Activated B cell treated with CpG ODN at 0.5 μM for 24 hours (primary cell): ENCODE measurements around the gene PCSK5. TPM values are rescaled to one million over a fixed set of nuclear protein-coding genes. Genes with fewer than 3 reads are reported as not detected.

Experiments used
- ATAC-seq: fragments of 200-7000 bp; cut with Tn5 transposase; one replicate; pipeline ENCODE4 v1.10.0; 2021; ENCODE audit warnings: low read depth, mild to moderate bottlenecking, moderate library complexity
- CTCF ChIA-PET: fragments of 350-600 bp; sonication (Branson Sonifier 250); formaldehyde crosslinking; loops from one replicate; lab custom pipeline; 2021; ENCODE audit warnings: antibody characterized with exemption; lab: Charles Lee
- POLR2A ChIA-PET: fragments of 350-600 bp; sonication (Branson Sonifier 250); formaldehyde crosslinking; loops from one replicate; lab custom pipeline; 2021; ENCODE audit warnings: antibody characterized with exemption; lab: Charles Lee
- DNase-seq: peaks from one replicate; pipeline ENCODE4 v3.0.0; 2022
- H3K27ac Mint-ChIP-seq: one replicate; pipeline ENCODE4 v1.8.0; 2020; ENCODE audit warnings: mixed read lengths
- H3K27me3 Mint-ChIP-seq: one replicate; pipeline ENCODE4 v1.8.0; 2021; ENCODE audit warnings: mixed read lengths
- H3K36me3 Mint-ChIP-seq: one replicate; pipeline ENCODE4 v1.8.0; 2021; ENCODE audit warnings: low read depth, mixed read lengths
- H3K4me1 Mint-ChIP-seq: one replicate; pipeline ENCODE4 v1.8.0; 2021; ENCODE audit warnings: mixed read lengths
- H3K4me3 Mint-ChIP-seq: one replicate; pipeline ENCODE4 v1.8.0; 2020; ENCODE audit warnings: mild to moderate bottlenecking, mixed read lengths
- H3K9me3 Mint-ChIP-seq: one replicate; pipeline ENCODE4 v1.8.0; 2020; ENCODE audit warnings: mixed read lengths
- CTCF ChIP-seq: fragments of 200-600 bp; IDR thresholded peaks from one replicate; pipeline ENCODE4 v1.8.0; 2022; ENCODE audit warnings: antibody characterized with exemption, mild to moderate bottlenecking
- intact Hi-C: fragments of 100-400 bp; cut with micrococcal nuclease; formaldehyde crosslinking; loops from one replicate; pipeline ENCODE4 v1.15.1; 2024
- total RNA-seq: library from RNA; stranded (reverse); gene quantifications from 2 replicates; pipeline ENCODE4 v1.2.3, GENCODE V29; 2022

The PCSK5 gene
- total RNA-seq, 1 donor from 2014 or later = not detected

GRCh38 chr9:76095585-76095984, 205.1 kb downstream of the PCSK5 start:
- no peak for ATAC-seq
- Mint-ChIP-seq H3K9me3 (no peaks in the 10 kb centered on the region), H3K27ac (no peak overlapping the region), H3K36me3 (no peaks in the 10 kb centered on the region), H3K4me3 (no peak overlapping the region), H3K27me3 (no peaks in the 10 kb centered on the region), H3K4me1 (no peaks in the 10 kb centered on the region)
- CTCF ChIA-PET = no interaction called here
- POLR2A ChIA-PET = no interaction called here
- no peak for DNase-seq
- intact Hi-C loops = no loop called here
- no peak for TF ChIP-seq CTCF

DNA sequence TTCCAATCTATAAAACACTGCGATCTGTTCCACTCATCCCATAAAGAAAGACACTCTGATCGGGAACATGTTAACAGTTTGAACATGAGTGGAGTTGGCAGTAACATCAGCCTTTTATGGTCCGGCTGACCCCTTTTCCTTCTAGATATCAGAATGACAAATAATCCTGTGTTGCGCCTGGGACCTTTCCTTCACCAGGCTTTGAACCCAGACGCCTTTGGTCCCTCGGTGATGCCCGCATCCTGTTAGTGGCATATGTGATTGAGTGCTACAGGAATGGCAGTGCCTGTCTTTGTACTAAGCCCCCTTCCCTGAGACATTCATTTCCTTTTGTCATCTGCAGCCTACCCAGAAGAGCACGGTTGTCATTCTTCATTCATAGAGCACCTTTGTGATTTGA, 209.0 kb downstream of the PCSK5 start:
- CTCF ChIA-PET = no interaction called here
- DNase-seq = no peak
- TF ChIP-seq CTCF = no peak
- POLR2A ChIA-PET = no interaction called here
- Mint-ChIP-seq H3K9me3 (no peaks in the 10 kb centered on the region), H3K4me3 (no peak overlapping the region), H3K4me1 (no peaks in the 10 kb centered on the region), H3K36me3 (no peaks in the 10 kb centered on the region), H3K27ac (no peak overlapping the region), H3K27me3 (peaks cover 3% of the 10 kb centered on the region)
- intact Hi-C loops = no loop called here
- no peak for ATAC-seq

DNA sequence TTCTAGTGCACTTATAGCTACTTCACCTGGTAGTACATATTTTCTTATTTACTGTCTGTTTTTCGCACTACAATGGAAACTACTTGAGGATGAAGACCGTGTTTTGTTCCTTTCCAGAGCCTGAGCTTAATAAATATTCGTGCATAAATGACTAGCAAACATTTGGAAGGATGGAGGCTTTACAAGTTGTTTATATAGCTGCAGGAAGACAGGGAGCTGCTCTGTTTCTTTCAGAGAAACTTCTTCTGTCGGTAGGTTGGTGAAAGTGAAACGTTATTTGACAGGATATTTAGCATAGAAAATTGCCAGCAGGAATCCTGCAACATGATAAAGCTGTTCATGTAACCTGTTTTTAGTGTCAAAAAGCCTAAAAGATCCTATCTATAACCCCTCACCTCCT, 210.6 kb downstream of the PCSK5 start:
- H3K9me3 Mint-ChIP-seq = no peaks in the 10 kb centered on the region
- no peak overlapping the region for H3K27ac Mint-ChIP-seq
- intact Hi-C loops = no loop called here
- peaks cover 3% of the 10 kb centered on the region for H3K27me3 Mint-ChIP-seq
- H3K4me1 Mint-ChIP-seq = no peaks in the 10 kb centered on the region
- H3K36me3 Mint-ChIP-seq = no peaks in the 10 kb centered on the region
- POLR2A ChIA-PET = no interaction called here
- ATAC-seq = no peak
- no peak overlapping the region for H3K4me3 Mint-ChIP-seq
- CTCF ChIA-PET = no interaction called here
- no peak for DNase-seq
- TF ChIP-seq CTCF = no peak

DNA sequence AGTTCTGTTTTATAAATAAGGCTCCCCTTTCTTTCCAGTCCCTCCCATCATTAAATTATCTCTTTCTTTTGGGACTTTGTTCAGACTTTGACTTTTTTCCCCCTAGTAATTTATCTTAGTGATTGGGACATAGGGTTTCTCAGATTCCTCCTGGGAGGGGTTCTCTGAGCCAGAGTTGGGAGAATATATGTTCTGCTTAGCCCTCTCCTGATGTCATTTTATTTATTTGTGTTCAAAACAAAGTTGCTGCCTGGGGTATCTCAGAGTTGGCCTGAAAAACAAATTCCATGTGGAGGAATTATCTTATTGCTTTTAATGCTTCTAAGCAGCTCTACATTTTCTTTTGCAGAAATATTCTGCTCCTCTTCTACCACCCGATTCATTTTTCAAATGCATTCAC, 211.0 kb downstream of the PCSK5 start:
- Mint-ChIP-seq H3K4me1 (no peaks in the 10 kb centered on the region), H3K4me3 (no peak overlapping the region), H3K36me3 (no peaks in the 10 kb centered on the region), H3K27ac (no peak overlapping the region), H3K9me3 (no peaks in the 10 kb centered on the region), H3K27me3 (peaks cover 3% of the 10 kb centered on the region)
- CTCF ChIA-PET = no interaction called here
- intact Hi-C loops = no loop called here
- no peak for TF ChIP-seq CTCF
- ATAC-seq (no peak), DNase-seq (no peak)
- POLR2A ChIA-PET = no interaction called here

DNA sequence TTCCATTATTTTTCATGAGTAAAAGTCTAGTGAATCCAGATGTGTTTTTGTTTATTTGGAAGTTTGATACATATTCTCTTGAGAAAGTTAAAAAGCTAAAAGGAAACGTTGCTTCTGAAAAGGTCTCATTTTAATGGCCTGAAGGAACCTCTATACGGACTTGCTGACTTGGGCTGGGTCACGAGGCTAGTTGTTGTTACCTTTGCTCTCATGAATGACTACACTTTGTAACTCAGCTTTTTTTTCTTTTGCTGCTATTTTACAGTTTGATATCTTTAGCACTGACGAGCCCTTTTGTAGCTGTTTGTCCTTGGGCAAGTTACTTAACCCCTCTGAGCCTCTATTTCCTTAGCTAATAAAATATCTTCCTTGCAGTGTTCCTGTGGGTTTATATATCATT, 211.5 kb downstream of the PCSK5 start:
- Mint-ChIP-seq H3K36me3 (no peaks in the 10 kb centered on the region), H3K4me1 (no peaks in the 10 kb centered on the region), H3K27ac (no peak overlapping the region), H3K4me3 (no peak overlapping the region), H3K9me3 (no peaks in the 10 kb centered on the region), H3K27me3 (peaks cover 3% of the 10 kb centered on the region)
- no peak for DNase-seq
- no peak for TF ChIP-seq CTCF
- no peak for ATAC-seq
- ChIA-PET CTCF (no interaction called here), POLR2A (no interaction called here)
- intact Hi-C loops = no loop called here
